ENCODE measurements around the gene CD99.
A peak's percentile ranks its signal among the peaks of the same experiment; 100 is the strongest.
"Not testable (repeated sequence)": the region's sequence is repeated elsewhere in the genome, so short reads cannot be mapped to it uniquely, and the experiment has no call there.

CD99 gene

DNA sequence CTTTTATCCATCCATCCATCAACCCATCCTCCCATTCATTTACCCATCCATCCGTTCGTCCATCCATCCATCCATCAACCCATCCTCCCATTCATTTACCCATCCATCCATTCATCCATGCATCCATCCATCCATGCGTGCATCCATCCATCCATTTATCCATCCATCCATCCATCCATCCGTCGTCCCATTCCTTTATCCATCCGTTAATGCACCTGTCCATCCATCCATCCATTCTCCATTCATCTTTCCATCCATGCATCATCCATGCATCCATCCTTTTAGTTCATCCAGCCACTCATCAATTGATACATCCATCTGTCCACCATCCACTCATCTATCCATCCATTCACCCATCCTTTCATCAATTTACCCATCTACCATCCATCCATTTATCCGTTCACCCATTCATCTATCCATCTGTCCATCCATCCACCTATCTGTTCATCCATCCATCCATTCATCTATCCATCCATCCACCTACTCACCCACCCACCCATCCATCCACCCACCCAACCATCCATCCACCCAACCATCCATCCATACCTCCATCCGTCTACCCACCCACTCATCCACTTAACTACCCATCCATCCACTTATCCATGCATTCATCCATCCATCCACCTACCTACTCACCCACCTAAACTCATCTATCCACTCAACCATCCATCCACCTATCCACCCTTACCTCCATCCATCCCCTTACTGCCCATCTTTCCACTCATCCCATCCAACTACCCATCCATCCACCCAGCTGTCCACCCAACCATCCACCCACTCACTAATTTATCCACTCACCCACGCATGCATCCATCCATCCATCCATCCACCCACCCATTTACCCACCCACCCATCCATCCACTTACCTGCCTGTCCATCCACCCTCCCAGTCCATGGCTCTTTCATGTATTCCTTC is 9.6 kb downstream of the CD99 start:
- no peak for DNase-seq

DNA sequence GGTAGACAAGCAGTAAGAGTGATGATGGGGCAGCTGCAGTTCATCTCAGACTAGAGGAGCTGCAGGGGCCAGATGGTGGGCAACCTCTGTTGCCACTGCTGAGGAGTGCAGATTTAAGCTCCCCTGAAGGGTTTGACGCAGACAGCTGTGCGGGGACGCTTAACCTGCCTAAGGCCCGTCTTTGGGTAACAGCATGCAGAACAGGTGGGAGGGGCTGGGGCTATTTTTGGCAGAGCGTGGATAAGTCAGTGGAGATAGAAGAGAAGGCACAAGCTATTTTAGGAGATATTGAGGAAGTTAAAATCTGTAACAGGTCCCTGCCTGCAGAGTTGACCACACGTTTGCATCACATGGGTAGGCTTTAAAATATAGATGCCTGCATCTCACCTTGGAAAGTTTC is 10.5 kb downstream of the CD99 start:
- no peak for DNase-seq

DNA sequence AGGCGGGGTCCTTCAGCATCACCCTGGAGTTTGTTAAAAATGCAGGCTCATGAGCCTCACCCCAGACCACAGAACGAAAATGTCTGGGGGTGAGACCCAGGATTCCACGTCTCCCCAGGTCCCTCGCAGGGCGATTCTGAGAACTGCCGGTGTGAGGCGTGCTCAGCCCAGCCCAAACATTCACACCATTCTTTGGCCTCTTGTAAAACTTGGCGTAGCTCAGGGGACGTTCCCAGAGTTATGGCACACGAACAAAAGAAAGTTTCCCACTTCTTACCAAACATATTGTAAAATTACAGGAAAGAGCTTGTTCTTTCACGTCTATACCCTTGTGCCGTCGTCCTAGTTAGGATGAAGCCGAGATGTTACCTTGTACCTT is 12.9 kb downstream of the CD99 start:
- DNase-seq = no peak

DNA sequence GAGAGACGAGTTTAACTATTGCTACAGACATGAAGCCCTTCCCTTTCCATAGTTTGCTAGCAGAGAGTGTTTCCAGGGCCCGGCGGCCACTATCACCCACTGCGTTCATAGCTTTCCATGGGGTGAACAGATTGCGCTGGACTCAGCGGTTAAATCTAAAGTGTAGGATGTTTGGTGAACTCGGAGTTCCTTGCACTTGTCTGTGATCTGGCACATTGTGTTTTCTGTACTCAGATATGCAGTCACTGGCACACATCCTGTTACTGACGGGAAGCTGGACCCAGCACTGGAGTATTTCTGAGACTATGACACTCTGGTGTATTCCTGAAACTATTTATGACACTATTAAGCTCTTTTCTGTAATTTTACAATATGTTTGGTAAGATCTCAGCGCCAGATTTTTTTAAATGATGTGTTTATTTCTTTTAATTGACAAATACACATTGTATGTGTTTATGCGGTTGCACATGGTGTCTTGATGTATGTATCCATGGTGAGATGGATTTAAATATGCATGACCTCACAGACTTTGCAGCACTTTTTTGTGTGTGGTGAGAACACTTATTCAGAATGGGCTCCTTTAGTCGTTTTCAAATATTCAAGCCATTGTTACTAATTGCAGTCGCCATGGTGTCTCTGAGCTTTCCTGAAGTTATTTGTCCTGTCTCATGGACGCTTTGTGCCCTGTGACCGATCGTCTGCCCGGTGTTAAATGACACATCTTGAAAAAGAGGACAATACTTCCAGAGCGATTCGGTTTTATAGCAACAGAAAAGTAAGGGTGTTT is 14.1 kb downstream of the CD99 start:
- no peak for DNase-seq

DNA sequence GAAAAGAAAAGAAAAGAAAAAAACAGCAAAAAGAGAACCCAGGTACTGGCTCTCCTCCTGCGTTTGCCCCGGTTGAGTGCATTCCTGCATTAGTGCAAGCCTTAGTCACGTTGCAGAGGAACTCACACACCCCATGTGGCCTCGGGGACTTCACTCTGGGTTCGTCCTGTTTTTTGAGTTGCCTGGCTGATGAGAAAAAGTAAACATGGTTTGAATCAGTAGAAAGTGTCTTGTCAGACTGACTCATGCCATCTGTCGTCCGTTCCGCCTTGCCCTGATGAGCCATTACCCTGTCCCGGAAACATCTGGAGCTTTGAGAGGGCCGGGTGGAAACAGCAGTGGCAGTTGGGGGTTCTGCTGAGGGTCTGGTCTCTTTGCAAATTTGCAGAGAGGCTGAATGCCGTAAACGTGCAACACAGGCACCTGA is 16.3 kb downstream of the CD99 start:
- peak; percentile 49 for DNase-seq

DNA sequence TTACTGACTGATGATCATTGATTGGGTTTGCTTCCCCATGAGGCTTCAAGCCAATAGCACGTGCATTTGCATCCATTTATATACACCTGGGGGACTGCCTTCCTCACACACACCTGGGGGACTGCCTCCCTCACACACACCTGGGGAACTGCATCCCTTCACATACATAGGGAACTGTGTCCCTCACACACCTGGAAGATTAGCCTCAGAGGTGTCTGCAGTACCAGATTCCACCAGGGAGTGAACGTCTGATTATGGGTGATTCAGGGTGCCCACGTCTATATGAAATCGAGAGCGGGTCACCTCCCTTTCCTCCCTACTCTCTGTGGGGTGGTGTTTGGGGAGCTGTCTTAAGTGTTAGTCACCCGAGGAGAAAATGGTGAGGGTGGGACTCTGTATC is 16.9 kb downstream of the CD99 start:
- no peak for DNase-seq

DNA sequence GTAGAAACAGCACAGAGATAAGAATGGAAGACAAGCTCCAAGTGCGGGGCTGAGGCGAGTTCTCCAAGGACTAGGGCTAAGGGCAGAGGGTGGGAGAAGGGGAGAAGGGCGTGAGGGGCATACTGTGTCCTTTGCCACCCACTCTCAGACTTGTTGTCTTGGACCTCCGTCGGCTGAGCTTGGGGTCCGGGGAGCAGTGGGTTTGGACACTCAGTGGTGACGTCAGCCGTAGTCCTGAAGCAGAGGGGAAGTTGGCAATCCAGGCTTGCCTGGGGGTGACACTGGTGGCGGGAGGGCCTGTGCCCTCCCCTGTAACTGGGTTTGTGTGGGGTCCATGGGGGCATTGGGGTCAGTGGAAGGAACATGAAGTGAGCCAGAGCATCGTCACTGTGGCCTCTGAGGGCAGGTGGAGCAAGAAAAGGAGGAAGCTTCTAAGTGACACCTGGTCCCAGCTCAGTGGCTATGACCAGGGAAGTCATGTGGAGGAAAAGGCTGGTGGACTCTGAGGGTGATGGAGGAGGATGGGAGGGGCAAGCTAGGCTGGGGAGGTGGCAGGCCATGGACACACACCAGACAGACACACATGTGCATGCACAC is 17.6 kb downstream of the CD99 start:
- no peak for DNase-seq

DNA sequence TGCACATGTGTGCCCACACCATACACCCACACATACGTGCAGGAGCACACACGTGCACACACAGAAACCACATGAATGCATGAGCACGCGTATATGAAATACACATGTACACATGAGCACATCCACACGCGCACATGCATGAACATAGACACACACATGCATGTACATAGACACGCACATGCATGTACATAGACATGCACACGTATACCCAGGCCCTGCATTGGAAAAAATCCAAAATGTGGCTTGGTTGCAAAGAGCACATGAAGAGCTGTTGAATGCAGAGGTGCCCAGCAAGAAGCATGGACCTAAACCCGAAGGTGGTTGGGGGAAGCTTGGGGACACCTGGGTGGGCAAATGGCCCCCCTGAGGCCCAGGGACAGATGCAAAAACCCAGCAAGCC is 18.5 kb downstream of the CD99 start:
- no peak for DNase-seq

DNA sequence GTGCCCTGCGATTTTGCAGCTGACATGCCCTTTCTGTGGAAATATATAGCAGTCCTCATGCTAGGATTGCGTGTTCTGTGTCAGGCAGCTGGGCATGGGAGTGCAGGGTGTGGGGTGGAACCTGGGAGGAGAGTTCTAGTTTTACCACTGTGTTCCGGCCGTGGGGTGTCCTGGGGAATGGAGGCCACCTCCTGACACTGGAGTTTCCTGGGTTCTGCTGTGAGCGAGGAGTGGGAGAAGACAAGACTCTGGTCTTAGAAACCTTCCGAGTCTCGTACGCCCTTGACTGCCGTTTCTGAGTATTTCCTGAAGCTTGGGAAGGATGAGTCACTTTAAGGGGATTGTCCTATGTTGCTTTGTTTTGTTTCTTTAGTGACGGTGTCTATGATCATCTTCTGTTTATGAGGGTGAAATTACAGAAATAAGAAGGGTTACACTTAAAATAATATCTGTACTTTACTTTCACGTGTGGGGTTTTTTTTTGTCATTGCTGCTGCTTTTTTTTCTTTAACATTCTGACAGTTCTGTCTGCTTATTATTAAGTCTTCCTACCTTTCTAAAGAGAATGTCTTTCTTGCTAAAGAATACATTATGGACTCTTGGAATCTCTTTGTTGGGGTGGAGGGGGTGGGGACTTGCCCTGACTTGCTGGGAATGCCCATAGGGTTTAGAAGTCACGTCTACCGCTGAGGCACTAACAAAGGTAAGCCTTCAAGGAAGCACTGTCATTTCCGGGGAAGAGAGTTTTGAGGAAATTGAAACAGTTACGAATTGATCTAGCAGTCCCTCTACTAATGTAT is 19.1 kb downstream of the CD99 start:
- peak; percentile 32 for DNase-seq

DNA sequence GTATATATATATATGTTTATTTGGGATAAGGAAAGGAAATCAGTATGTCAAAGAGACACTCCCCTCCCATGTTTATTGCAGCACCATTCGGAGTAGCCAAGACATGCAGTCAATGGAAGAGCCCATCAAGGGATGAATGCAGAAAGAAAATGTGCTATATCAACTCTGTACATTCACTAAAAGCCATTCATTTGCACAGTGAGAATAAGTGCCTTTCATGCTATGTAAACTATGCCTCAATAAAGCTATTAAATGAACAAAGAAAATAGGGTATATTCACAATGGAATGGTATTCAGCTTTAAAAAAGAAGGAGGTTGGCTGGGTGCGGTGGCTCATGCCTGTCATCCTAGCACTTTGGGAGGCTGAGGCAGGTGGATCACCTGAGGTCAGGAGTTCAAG is 20.3 kb downstream of the CD99 start:
- DNase-seq = no peak

DNA sequence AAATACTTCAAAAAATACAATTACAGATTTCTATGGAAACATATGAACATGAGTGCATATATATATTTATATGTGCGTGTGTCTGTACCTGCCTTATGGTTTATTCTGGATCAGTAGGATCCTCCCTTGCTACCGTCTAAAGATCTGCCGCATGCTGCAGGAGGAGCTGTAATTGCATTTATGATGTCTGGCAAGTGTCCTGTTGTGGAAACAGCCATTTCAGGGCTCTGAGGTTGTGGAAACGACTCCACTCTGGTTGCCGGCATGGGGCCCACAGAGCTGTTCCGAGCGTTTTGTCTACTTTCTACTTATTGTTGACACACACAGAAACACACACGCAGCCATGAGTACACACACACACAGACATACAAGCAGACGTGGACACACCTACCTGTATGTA is 21.3 kb downstream of the CD99 start:
- no peak for DNase-seq

DNA sequence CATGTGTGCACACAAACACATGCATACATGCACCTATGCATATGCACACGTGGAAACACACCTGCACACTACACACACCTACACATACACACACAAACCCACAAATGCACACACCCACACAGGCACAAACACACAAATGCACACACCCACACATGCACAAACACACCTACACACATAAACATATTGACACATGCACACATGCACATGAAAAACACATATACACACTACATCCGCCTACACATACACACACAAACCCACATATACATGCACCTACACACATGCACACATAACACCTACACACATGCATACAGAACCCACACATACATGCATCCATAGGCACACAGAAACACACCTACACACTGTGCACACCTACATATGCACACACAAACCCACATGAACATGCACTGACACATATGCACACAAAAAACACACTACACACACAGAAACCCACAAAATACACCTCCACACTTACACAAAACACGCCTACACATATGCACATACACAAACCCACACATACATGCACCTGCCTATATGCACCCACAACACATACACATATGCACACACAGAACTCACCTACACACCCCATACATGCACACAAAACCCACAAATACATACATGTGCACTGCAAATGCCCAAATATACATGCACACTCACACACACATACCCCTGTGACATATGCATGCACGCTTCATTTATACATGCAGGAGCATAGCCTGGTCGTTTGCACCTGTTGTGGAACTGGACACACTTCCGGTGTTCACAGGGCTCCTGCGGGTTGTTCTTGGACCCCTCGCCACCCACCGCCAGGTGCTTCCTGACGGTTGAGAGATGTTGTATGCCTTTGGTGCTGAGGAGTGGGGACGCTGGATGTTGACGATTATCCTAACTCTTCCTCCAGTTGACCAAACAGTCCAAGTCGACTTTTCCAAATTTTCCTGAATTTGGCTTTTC is 22.1 kb downstream of the CD99 start:
- DNase-seq = no peak

DNA sequence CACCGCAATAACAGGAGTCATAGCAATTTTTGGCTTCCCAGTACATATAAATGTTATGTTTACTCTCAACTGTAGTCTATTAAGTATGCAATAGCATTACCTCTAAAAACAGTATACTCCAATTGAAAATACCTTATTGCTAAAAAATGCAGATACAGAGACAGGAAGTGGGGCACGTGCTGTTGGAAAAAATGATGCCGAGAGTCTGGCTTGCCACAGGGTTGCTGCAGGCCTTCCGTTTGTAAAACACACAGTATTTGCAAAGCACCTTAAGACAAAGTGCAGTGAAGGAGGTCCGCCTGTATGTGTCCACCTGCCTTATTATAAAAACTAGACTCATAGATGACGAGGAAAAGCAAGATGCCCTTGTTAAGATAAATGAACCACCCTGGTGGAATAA is 23.5 kb downstream of the CD99 start:
- DNase-seq = no peak

DNA sequence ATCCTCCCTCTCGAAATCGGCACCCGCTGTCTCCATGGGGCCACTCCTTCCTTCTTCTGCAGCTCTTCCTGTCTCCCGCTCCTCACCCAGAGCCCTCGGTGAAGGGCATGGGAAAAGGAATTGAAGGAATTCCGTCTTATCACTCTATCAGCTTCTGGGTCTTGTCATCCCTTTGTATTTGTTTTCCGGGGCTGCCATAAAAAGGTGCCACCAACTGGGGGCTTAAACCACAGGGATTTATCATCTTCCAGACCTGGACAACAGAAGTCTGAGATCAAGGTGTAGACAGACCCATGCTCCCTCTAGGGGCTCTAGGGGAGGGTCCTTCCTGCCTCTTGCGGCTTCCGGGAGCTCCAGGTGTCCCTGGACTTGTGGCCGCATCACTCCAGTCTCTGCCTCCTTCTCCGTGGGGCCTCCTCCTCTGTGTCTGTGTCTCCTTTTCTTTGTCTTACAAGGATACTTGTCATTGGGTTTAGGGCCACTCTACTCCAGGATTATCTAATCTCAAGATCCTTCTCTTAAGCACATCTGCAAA is 24.0 kb downstream of the CD99 start:
- DNase-seq = no peak

DNA sequence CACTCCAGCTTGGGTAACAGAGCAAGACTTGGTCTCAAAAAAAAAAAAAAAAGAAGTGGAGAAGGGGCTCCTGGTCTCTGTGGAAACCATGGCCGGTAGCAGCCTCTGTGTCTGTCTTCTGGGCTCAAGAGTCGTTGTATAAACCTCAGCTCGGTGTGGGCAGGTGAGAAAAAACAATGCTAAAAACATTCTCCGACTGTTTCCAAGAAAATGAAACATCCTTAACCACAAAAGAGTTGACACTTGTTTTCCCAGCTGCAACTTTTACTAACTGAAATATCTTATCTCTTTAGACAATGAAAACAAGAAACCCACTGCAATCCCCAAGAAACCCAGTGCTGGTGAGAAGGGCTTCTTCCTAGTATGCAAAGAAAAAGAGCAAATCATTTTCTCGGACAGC is 26.2 kb downstream of the CD99 start:
- no peak for DNase-seq

DNA sequence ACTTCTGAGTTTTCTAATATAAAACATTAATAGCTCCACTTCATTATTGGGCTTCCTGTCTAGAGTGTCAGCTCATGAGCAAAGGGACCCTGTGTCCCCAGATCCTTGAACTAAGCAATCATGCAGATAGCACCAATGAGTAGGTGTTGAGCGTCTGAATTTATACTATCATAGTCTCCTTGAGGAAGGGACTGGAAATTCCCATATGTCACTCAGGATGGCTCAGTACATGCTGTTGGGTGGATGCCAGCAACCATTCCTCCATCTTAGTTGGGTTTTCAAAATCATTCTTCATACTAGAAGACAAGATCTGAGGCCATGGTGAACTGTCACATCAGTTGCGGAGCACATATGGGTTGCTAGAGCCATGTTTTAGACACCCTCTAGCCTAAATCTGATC is 27.7 kb downstream of the CD99 start:
- DNase-seq = no peak

DNA sequence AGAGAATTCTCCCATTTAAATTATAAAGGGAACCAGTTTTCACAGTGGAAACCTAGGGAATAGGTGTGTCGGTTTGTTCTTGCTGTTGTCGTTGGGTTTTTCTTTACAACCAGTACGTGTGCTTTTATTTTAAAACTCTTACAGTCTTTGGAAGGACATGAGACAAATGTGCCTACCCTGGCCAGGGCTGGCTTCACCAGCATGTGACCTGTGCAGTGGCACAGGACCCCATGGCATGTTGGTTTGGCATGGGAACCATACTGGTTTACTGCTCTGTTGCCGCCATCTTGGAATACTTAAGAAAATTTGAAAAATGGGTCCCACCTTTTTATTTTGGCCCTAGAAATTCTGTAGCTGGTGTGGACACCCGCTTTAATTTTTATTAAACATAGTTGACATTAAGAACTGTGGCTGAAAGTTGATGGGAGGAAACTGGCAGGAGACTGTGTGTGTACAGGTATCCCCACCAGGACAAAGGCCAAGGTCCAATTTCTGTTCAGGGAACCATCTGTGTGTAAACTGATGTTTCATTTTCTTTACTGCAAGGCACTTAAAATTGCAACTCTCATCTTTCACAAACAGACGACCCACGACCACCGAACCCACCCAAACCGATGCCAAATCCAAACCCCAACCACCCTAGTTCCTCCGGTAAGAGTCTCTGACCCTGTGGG is 28.8 kb downstream of the CD99 start:
- DNase-seq = no peak

DNA sequence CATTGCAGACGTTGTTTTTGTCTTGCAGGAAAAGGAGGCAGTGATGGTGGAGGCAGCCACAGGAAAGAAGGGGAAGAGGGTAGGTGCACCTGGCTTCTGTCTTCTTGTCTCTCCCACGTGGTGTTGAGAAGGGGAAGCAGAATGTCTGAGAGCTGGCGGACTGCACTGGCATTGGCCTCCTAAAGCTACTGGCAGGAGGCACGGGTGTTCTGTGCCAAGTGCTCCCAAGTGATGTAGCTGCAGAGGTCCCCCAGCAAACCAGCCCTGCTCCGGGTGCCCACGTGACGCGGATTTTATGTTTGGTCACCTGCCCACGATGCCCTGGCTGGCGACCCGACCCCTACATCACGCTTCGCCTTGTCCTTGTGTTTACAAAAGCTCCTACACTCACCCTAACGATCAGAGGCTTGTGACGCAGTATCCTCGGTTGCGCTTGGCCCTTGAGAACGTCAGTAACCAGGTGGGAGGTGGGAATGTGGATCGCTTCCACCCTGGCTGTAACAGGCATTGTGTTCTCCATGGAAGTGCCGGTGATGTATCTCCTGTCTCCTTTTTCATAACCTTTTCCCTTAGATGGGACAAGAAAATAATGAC is 32.3 kb downstream of the CD99 start:
- no peak for DNase-seq

DNA sequence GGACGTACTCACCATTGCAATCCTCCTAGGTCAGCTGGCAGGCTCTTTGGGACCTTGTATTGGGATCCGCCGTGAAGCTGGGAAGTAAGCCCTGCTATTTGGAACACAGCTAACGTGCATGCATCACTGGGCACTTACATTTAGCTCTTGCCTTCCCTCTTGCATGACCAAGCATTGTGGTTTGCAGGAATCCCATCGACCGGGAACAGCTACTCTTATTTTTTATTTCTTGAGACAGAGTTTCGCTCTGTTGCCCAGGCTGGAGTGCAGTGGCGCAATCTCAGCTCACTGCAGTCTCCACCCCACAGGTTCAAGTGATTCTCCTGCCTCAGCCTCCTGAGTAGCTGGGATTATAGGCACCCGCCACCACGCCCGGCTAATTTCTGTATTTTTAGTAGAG is 36.2 kb downstream of the CD99 start:
- not testable (repeated sequence) for DNase-seq

DNA sequence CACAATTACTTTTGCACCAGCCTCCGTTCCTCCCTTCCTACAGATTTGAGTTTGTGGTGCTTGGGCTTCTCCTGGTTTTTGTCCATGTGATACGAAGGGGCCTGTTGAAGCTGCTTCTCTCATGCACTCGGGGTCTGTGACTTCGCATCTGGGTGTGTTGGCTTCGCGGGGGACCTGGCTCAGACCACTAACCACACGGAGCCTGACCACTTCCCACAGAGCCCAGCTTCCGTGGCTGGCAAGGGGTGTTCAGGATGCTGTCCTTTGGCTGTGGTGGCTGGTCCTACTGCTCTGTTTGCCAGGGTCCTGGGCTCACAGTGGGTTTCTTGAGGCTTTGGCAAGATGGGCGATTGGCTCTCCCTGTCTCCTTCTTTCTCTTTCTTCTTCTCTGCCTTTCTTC is 41.0 kb downstream of the CD99 start:
- no peak for DNase-seq
